Measurements from ENCODE around the gene PSMA7.

DNA sequence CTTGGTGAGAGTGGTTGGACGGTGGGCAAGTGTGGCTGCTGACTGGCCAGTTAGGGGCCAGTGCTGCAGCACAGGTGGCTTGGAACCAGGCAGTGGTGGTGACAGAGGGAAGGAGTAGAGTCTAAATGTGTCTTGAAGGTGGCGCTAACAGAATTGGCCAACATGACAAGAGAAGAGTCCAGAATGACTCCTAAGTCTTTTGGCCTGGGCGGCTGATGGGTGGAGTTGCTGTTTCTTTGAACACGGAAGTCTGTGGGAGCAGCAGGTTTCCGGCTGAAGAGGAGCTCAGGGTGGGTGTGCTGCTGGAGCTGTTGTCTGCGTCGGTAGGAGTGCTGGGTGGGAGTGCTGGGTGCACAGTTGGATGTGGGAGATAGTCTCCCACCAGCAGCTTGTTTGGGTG is 10.8 kb downstream of the PSMA7 start:
- TF ChIP-seq POLR2A (IDR thresholded peaks at IDR 0.05) = no peak
- TF ChIP-seq, protein P1, sequence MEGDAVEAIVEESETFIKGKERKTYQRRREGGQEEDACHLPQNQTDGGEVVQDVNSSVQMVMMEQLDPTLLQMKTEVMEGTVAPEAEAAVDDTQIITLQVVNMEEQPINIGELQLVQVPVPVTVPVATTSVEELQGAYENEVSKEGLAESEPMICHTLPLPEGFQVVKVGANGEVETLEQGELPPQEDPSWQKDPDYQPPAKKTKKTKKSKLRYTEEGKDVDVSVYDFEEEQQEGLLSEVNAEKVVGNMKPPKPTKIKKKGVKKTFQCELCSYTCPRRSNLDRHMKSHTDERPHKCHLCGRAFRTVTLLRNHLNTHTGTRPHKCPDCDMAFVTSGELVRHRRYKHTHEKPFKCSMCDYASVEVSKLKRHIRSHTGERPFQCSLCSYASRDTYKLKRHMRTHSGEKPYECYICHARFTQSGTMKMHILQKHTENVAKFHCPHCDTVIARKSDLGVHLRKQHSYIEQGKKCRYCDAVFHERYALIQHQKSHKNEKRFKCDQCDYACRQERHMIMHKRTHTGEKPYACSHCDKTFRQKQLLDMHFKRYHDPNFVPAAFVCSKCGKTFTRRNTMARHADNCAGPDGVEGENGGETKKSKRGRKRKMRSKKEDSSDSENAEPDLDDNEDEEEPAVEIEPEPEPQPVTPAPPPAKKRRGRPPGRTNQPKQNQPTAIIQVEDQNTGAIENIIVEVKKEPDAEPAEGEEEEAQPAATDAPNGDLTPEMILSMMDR (IDR thresholded peaks at IDR 0.05) = no peak

All from body of pancreas (tissue), 4 donors.